IPS-11a (cell line): ENCODE data around the gene RUNDC3A.
A peak's percentile ranks its signal among the peaks of the same experiment; 100 is the strongest.

Experiments
- H3K4me3 ChIP-seq: one replicate; pipeline ENCODE4 v1.5.1; 2013; ENCODE audit warnings: low read depth, low read length, control low read depth

The RUNDC3A gene

DNA sequence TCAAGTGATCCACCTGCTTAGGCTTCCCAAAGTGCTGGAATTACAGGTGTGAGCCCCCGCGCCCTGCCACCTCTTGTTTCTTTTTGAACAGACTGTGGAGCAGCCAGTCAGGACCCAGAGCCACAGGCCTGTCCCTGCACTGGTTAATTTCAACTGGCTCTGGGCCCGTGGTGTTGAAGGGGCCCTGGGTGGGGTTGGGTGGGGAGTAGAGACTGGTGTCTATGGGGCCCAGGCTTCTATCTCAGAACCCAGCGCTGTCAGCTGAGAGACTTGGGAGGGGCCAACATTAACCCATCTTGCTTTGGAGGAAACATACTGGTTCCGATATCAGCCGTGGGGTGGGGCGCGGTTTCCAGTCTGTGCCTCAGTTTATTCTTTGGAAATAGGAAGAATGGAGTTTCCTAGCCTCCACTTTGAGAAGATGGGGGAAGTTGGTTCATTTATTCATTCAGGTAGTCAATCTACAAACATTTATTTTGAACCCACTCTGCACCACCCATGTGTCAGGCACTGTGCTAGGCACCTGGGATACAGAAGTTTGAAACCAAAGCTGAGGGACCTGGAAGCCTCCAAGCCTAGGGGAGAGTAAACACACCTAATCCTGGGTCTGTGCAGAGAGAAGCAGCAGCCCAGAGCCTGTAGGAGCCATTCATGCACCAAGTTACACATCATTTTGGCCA is 24.9 kb upstream of the RUNDC3A start:
- H3K4me3 ChIP-seq: no peak overlapping the region

DNA sequence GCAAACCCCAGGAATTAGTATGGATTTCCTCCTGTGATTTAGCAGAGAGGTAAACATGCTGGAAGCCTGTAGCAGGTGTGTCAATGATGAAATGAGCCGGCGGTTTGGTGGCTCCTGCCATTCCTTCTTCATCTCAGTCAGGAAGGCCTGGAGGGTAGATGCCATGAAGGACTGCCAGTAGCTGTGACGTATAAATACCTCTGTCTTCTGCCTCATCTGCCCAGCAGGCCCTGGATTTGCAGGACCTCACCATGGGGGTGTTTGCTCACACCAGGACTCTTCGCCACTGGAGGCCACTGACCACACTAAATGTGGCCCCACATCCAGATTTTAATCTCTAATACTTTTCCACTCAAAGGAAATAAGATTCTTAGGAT is 24.4 kb upstream of the RUNDC3A start:
- no peak overlapping the region for H3K4me3 ChIP-seq

DNA sequence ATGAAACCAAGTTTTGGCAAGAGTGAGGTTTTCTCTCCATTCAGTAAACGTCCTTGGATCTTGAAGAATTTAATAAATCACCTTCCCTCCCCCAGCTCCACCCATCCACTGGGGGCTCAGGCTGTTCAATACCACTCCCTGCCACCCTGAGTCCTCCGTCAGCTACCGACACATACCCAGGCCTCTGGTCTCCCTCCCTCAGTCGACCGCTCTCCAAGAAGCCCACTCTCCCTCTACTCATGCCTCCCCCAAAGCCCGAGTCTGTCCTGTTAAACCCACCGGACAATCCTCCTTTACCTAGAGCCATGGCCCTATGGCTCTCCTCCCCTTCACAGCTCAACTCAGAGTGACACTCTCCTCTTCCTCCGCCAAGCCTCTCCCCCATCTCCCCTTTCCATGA is 20.8 kb upstream of the RUNDC3A start:
- H3K4me3 ChIP-seq: no peak overlapping the region

DNA sequence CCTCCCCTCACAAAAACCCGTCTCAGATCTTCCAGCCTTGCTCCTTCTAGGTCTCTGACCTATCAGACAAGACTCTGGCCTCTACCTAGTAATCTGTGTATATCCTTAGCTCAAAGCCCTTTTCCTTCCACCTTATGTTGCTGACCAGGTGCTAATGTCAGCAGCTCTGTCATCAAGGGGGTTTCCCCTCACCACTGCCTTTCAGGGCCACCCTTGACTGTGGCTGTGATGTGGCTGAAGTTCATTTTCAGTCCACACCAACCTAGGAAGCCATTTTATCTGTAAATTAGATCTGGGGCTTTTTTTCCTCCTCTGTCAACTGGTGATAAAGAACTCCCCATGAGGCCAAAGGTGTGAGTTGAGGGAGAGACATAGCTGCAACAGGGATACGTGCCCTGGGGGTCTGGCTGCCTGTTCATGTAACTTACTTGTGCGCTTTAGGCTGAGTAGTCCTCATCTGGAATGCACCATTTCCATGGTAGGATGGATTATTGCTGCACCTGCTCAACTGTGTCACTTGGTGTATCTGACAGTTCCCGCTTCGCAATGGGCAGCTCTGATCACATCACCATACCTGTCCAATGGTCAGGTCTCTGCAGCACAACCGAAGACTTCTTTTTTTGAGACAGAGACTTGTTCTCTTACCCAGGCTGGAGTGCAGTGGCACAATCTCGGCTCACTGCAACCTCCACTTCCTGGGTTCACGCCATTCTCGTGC is 14.7 kb upstream of the RUNDC3A start:
- no peak overlapping the region for H3K4me3 ChIP-seq

DNA sequence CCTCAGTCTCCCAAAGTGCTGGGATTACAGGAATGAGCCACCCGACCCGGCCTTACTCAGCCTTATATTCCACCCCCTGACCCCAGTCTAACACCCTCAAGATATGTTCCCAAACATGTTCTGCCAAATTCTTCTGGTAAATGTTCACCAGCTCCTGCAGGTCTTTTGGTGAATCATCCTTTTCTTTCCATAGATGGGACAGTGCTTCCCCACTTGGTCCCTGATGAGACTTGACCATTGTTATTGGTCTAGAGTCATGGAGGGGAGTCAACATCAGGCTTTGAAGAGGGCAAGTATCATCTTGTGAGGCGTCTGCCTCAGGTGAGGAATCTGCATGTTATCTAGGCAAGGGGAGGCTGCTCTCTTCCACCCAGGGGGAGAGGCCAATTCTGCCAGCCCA is 10.4 kb upstream of the RUNDC3A start:
- H3K4me3 ChIP-seq: no peak overlapping the region

DNA sequence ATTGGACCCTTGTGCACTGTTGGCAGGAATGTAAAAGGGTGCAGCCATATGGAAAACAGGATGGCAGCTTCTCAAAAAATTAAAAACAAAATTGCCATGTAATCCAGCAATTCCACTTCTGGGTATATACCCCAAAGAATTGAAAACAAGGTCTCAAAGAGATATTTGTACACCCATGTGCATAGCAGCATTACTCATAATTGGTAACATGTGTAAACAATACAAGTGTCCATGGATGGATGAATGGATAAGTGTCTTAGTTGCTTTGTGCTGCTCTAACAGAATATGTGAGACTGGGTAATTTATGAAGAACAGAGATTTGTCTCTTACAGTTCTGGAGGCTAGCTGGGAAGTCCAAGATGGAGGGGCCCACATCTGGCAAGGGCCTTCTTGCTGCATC is 3.8 kb upstream of the RUNDC3A start:
- no peak overlapping the region for H3K4me3 ChIP-seq

DNA sequence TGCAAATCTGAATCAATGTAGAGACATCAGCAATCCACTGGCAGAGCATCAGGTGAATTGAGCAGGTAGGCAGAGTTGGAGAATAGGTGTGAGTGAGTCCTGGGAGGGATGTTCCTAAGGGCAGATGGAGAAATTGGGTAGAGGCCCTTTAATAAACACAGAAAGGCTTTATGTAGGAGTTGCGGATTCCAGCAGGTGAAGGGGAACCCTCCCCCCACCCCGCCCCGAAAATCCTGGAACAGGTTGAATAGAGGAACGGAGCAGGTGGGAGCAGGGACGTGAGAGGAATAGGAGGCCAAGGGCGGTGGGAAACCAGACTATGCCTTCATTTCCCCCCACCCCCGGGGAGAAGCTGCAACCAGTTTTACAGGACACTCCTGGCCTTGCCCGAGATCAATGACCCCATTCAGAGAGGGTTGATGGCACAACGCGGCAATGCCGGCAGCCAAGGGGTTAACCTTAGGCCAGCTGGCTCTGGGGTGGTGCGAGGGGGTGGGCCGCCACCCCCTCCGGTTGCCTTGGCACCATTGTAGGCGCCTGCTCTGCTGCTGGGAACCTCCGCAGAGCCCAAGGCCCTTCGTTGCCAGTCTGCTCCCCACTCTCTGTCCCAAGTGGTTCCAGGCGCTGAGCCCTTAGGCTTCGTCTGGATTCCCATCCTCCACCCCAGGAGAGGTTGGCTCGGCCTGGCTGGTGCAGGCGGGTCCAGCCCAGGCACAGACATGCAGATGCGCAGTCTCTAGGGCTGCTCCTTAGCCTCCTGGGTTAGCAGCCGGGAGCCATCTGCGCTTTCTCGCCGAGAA is 814 bp upstream of the RUNDC3A start:
- peak overlapping the region; percentile 47 for H3K4me3 ChIP-seq

DNA sequence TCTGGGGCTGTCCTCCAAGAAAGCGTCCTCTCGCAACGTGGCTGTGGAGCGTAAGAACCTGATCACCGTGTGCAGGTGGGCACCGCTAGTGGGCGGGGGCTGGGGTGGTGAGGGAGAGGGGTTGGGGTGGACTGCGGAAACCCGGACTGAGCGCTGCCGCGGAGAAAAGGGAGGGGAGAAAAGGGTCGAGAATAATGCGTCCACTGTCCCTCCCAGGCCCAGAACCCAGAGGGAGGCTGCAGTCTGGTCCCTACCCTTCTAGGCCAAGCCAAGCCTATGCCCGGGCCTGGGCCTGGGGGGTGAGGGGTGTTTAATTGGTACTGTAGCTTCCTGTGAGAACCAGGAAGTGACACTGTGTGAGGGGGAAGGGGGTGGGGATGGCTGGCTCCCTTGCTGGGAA is 464 bp downstream of the RUNDC3A start:
- peak overlapping the region; percentile 27 for H3K4me3 ChIP-seq

DNA sequence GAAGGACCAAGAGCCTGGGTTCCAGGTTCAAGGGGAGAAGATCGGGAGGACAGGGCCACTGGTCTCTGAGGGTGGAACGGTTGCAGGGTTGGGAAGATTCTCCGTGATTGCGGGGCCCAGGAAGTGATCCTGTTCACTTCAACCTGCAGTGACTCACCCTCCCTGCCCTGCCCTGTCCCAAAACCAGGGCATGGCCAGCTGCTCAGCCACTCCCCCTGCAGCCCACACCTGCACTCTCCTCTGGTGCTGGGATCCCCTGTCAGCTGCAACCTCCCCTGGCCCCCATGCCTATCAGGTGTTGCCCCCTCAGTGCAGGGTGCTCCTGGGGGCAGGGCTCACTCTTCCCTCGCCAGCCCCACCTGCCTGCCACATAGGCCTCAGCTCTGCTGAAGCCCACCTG is 1.1 kb downstream of the RUNDC3A start:
- H3K4me3 ChIP-seq: no peak overlapping the region

DNA sequence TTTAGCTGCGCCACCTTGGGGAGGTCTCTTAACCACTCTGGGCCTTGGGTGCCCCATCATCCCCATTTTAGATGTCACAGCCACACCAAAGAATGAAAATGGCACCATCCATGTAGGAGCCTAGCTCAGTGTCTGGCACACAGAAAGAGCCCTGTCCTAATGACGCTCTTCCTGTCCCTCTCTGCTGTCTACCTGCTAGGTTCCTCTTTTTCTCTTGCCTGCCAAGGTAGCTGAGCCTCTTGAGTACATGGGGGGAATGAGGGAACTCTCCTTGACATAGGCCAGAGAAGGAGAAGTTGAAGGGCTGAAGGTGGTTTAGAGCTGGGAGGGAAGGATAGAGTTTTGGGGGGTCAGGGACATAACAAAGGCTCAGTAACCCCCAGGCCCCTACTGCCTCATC is 1.8 kb downstream of the RUNDC3A start:
- no peak overlapping the region for H3K4me3 ChIP-seq

DNA sequence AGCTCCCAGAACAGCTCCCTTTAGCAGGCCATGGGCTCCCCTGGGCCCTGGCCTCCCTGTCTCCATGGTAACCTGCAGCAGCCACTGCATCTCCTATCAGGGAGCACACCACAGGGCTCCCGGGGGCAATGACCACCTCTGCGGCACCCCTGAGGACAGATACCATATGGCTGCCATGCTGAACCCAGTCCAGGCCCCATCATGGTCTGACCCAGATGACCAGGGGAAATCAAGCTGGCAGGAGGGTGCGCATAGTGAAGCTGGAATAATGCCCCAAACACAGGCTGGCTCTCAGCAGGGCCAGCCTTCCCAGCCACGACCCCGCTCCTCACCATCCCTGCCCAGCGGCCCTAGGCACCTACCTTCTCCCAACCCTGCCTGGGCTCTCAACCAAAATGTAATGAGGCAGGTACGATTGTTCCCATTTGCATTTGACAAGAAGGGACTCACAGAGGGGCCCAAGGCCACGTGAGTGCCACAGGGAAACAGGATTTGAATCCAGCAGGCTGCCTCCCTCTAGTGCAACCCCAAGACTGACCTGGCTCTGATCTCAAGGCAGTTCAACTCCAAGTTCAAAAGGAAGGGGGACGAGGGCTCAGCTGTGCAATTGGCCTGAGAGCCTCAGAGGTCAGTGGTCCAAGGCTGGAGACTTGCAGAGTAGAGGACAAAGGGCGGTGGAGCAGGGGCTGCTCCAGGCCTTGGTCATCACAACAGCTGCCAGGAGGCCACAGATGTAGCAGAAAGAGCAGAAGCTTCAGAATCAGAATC is 2.4 kb downstream of the RUNDC3A start:
- no peak overlapping the region for H3K4me3 ChIP-seq

DNA sequence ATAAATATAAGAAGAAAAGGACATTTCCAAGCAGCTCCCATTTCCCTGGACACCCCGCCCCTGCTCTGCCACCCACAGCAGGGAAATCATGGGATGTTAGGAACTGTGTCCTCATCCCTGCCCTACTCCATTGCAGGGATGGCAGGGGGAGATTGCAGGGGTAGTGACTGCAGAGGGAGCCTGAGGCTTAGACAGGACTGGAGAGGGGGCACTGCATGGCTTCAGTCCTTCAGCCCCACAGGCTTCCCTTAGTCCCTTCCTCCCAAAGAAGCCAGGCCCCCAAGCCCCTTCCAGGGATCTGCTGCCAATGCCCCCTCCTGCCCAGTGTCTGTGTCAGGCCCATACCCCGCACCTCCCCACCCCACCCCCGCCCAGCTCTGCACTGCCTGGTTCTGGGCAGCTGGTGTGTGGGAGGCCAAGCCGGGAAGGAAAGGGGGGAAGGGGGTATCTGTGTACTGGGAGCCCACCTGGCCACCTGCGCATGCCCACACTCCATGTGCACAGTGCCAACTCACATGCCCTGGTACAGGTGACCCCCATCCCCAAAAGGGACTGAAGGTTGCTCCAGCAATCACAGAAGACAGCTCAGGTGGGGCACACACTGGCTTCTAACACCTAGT is 3.3 kb downstream of the RUNDC3A start:
- H3K4me3 ChIP-seq: no peak overlapping the region

DNA sequence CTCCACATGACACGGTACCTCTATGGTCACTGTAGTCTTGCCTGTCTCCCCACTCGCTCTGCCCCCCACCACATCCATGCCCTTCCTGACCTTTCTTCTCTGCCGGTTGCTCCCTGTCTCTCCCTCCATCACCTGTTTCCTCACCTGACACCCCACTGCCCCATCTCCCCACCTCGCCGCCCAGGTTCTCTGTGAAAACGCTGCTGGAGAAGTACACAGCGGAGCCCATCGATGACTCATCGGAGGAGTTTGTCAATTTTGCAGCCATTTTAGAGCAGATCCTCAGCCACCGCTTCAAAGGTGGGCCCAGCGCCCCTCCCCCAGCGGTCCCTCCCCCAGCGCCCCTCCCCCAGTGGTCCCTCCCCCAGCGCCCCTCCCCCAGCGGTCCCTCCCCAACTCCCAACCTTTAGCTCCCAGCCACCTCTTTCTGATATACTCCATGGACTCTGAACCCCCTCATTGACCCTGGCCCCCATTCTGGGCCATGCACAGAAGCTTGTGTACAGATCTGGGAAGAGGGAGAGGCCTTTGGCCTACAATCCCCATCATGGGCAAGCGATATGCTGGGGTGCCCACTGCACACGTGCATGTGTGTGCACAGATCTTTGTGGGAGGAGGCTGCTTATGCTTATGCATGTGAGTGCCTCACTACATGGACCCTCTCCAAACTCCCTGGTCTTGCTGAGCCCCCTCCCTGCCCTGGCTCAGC is 4.1 kb downstream of the RUNDC3A start:
- no peak overlapping the region for H3K4me3 ChIP-seq

DNA sequence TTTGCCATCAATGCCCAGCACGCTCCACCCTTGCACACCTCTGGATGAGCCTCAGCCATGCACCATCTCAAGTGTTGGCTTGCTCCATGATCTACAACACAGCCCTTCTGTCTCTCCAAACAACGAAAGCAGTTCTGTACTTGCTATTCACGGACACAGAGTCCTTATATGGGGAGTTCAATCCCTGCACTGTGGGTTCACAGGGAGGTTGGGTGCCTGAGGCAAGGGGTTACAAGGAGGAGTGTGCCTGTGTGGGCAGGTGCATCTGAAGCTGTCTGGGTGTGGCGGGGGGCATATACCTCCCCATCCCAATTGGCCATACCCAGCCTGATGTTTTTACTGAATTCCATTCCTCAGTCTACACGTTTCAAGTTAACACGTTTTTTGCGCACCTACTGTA is 5.6 kb downstream of the RUNDC3A start:
- H3K4me3 ChIP-seq: no peak overlapping the region

DNA sequence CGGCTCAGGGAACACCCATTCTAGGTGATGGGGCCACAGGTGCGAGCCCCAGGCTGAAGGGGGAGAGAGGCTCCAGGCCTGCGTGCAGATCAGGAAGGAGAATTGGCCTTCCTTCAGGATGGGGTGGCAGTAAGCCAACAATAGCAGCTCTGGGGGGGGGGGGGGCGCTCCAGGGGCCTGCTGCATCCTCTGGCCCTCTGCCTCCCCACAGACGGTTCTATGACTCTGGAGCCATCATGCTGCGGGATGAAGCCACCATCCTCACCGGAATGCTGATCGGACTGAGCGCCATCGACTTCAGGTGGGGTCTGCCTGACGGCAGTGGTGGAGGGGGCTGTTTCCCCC is 6.1 kb downstream of the RUNDC3A start:
- H3K4me3 ChIP-seq: peak overlapping the region; percentile 73

DNA sequence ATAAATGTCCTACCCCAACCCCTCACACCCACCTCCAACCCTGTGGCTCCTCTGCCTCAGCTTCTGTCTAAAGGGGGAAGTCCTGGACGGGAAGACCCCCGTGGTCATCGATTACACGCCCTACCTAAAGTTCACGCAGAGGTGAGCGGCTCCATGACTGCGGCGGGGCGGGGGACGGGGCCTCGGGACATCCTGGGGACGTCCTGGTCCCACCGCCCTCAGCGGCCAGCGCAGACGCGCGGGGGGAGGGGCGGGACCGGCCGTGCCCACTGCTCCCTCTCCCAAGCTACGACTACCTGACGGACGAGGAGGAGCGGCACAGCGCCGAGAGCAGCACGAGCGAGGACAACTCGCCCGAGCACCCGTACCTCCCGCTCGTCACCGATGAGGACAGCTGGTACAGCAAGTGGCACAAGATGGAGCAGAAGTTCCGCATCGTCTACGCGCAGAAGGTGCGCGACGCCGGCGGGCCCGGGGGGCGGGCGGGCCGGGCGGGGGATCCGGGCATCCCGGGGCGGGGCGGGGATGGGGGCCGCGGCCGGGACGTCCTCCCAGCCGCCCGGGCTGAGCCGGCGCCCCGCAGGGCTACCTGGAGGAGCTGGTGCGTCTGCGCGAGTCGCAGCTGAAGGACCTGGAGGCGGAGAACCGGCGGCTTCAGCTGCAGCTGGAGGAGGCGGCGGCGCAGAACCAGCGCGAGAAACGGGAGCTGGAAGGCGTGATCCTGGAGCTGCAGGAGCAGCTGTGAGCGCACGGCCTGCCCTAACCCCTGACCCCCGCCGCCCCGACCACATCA is 6.7 kb downstream of the RUNDC3A start:
- H3K4me3 ChIP-seq: peak overlapping the region; percentile 73

DNA sequence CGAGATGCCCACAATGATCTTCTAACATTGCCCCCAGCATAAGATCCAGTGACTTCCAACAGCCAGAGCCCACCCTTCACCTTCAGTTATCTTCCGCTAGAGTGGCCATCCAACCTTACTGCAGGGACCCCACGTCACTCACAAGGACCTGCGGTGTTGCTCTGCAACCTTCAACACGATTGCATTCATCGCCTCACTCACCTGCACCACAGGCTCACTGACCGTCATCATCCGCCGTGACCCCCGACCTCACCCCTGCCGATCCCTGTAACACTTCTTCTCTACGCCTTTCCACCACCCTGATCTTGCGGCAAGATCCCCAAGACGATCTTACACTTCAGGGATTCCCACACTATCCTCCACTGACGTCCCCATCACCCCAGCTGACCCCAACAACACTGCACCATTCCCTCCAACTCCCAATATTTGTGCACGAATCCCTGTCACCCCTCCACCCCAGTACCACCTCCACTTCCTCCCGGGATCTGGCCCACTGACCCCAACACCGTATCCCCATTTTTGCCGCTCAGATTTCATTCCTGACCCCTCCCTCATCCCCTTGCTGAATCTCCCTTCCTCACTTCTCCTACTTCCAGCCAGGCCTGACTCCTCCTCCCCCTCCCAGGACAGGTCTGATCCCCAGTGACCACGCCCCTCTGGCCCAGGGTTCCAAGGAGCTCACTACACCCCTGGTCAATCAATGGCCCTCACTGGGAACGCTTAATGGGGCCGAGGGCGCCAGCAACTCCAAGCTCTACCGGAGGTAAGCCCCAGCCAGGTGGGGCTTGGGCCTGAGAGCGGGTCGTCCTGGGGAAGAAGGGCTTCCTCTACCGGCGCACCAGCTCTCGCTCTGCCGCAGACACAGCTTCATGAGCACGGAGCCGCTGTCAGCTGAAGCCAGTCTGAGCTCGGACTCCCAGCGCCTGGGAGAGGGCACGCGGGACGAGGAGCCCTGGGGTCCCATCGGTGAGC is 7.6 kb downstream of the RUNDC3A start:
- H3K4me3 ChIP-seq: peak overlapping the region; percentile 25

DNA sequence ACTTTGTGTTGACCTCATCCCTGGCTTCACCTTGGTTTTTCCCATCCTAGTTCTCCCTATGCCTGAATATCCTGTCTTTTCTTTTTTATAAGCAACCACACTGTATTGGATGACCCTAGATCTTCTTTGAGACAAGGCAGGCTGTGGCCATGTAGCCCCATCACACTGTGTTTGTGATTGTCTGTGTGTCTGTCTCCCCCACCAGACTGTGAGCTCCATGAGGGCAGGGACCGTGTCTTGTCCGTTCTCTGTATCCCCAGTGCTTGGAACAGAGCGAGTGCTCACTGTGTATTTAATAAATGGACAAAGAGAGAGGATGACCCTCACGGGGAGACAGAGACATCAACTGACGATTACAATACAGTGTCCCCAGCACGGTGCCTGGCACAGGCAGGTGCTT is 9.1 kb downstream of the RUNDC3A start:
- no peak overlapping the region for H3K4me3 ChIP-seq
